Ammon's horn (tissue), 1 donor: ENCODE data around the gene NKX6-1.
A peak's percentile ranks its signal among the peaks of the same experiment; 100 is the strongest.

Experiments used
- DNase-seq: peaks from one replicate; pipeline ENCODE4 v3.0.0-alpha.2; 2016; ENCODE audit warnings: low spot score

The NKX6-1 gene

DNA sequence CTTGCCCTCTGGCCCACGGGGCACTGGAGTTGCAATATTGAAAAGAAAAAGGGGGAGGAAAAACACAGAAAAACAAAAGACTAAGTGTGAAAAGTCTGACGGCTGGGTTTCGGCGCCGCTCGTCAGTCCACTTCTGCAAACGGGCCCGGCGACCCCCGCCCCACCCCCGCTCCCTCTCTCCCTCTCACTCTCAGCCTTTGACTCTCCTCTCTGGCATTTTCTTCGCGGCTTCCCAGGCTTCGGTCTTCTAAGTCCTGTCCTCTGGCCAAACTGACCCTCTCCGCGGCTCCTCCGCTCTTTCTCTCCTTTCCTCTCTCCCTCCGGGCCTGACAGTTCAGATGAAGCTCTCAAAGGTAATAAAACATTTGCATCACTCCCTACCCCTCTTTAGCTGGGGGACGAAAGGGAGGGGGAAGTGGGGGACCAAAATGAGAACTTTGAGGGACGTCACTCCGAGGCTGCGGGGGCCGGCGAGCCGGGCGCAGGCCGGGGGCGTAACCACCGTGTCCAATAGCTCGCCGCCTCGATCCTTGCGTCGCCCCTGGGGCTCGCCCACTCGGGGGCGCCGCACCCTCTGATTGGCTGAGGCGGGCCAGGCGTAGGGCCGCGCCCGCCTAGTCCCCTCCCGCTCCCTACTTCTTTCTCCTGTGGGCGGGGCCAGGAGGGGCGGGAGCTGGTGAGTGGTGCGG lies at the start of gene NKX6-1:
NKX6-1 (minus strand) TSS at position 358 of the 689 bp plus-strand sequence. CDS start 1,064 bp downstream, outside the sequence.
- peak; percentile 59 for DNase-seq

DNA sequence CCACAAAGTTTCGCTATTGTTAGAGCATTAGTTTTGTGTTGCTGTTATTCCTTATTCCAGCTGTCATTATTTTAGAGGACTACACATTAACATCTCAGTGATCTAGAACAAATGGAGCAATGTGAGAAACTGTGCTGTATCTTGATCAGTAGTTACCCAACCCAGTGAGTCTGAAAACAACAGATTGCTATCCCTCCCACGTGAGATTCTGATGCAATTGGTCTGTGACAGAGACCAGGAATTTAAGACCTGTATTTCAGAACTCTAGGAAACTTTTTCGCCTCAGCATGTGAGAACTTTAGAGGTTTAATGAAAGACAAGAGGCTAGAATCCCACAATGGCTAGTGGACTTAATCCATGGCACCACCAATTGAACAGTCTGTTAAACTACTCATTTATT lies 48.1 kb upstream of the NKX6-1 start:
- DNase-seq, result peak; percentile 12

DNA sequence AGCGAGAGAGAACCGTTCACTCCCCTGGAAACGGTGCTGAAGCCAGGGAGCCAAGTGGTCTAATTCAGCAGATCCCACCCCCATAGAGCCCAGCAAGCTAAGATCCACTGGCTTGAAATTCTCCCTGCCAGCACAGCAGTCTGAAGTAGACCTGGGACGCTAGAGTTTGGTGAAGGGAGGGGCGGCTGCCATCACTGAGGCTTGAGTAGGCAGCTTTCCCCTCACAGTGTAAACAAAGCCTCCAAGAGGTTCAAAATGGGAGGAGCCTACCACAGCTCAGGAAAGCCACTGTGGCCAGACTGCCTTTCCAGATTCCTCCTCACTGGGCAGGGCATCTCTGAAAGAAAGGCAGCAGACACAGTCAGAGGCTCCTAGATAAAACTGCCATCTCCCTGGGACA lies 46.0 kb upstream of the NKX6-1 start:
- no peak for DNase-seq

- no peak for DNase-seq
Measured at GRCh38 chr4:84535901-84536300, 36.8 kb upstream of the NKX6-1 start.

DNA sequence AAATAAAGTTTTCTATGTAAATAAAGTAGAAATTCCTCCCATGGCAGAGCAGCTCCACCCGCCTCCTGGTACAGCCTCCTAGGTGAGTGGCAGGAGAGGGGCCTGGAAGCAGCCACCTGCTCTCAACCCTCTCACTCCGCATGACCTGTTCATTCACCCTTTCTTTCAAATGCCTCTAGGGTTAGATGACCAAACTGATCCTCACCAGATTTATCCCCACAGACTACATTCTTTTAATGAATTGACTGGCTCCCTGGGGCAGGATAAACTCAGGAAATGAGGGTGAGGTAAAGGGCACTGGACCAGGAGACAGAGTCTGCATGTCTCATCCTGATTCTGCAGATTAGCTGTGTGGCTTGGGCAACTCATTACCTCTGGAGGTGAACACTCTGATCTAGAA lies 32.6 kb upstream of the NKX6-1 start:
- no peak for DNase-seq

GRCh38 chr4:84530871-84531270 lies 31.8 kb upstream of the NKX6-1 start:
- DNase-seq, result no peak

DNA sequence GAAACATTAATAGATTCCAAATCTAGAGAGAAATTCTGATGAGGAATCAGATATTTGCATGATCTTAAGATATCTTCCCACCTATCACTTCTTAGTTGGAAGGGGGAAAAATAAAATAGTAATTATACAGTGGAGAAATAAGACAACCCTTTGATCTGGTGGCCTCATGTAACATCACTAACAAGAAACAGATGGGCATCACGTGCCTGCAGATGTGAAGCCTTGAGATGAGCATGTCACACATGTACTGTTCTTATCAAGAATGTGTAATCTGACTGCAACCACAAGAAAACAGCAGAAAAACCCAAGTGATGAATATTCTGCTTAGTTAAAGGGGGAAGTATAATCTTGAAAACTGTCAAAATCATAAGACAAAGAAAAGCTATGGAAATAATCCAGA lies 31.4 kb upstream of the NKX6-1 start:
- DNase-seq, result no peak

- peak; percentile 5 for DNase-seq
Measured at GRCh38 chr4:84529169-84529751, 30.2 kb upstream of the NKX6-1 start.

- DNase-seq, result no peak
Measured at GRCh38 chr4:84527391-84527790, 28.3 kb upstream of the NKX6-1 start.

DNA sequence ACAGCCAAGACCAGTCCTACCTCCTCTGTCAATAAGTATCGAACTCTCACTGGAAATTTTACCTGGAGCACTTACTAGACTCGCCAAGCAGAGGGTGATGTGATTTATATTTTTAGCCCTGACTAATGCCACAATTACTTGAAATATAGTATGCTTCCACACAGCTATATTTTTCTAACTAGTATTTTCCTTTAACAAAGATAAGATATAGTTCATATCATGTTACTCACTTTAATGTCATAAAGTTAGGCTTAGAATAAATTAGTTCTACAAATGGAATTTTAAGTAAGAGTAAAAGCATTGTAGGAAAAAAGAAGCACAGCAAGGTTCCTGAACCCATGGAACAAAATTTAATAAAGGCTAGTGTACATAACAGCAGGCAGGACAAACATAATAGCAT lies 16.0 kb upstream of the NKX6-1 start:
- no peak for DNase-seq

DNA sequence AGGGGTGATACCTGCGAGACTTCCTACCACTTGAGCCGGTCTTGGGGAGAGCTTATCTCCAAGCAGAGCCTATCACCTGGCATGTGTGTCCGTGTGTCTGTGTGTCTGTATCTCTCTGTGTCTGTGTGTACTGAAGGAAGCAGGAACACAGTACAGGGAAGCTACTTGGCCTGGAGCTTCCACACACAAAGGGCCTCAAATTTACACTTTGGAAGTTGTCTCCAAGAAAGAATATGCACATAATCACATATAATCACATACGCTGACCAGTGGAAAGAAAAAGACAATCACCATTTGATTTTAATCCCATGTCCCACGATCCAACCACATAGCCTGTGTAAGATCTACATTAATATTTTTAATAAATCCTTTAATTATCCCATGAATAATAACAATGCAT lies 13.2 kb upstream of the NKX6-1 start:
- no peak for DNase-seq

DNA sequence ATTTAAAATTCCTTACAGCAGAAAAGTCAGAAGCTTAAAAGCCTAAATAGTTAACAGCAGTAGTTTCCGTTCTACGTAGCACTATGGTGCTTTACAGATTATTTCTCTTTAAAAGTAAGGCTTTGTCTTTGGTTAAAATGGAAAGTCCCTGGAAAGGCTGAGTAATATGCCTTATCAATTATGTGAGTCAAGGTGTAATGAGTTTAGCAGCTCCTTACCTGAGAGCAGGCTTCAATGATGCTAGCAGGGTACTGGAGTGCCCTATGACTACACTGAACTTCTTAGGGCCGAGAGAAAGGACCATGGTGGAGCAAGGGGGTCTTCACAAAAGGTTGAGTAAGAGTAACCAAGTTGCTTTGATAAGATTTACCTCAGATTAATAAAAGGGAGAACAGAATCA lies 12.6 kb upstream of the NKX6-1 start:
- DNase-seq, result no peak

DNA sequence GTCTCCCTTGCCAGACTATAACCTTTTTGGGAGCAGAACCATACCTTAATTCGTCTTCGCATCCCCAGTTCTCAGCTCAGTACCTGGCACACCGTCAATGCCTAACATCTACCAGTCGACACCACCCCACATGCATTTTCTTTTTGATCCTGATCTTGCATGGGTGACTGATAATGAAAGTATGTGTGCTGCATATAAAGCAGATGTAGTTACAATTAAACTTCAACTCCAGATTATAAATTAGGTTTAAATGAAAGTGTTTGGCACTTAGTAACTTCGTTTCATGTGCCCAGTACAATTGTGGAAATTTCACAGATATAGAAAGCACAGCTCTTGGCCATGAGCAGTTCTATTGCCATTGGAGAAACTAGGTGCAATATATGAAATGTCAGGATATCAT lies 8.8 kb upstream of the NKX6-1 start:
- DNase-seq, result no peak

GRCh38 chr4:84504821-84505220 lies 5.7 kb upstream of the NKX6-1 start:
- no peak for DNase-seq

DNA sequence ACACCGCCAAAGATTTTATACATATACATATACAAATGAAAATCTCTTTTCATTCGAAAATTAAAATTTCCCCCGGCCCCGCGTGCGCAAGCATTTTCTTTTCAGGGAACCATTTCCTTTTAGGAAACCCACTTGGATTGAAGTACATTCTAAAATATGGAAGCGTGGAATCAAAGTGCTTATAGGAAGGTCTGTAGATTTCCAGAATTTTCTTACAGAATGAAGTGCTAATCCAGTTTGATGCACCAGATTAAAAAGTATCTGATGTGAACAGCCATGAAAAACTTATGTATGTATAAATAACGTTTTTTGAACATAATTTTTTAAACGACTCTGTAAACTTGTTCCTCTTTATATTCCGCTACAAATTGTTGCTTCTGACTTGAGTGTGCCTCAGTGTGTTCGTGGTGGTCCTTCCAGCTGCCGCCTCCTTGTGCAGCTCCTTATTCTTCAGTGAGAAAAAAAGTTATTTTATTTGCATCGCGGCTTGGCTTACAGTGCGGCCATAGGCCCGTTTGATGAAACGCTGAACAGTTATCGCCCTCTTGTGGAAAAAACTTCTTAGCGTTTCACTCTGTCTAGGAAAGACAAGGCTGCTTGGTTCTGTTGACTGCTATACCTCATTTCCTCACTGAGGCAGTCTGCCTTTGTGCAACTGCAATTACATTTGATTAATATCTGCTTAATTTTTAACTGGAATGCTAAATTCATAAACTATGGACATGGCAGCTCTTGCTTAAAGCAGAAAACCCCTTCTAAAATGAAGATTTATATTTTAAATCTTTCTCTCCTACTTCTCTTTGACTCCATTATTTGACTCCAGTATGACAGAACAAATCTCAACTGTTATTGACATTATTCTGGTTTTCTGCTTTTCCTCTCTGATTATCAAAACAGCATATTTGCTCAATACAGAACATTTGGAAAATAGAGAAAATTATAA lies 4.7 kb upstream of the NKX6-1 start:
- peak; percentile 86 for DNase-seq

DNA sequence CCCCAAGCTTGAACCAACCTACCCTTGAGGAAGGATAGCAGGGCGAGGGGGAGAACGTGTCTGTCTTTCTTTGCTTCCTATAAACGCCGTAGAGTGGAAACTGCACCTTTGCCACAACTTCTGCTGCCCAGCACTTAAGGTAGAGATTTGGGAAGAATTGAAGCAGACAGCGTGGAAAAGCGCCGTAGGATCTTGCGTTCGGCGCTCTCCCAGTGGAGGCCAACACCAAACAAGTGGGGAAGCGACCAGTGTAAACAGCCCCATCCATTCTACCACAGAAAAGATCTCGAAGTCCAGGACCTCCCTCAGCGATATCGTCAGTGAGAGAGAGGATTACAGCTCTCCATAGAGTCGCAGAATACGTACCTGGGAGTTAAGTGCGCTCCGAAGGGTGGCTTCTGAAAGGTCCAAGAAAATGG lies 3.9 kb upstream of the NKX6-1 start:
- DNase-seq, result no peak

DNA sequence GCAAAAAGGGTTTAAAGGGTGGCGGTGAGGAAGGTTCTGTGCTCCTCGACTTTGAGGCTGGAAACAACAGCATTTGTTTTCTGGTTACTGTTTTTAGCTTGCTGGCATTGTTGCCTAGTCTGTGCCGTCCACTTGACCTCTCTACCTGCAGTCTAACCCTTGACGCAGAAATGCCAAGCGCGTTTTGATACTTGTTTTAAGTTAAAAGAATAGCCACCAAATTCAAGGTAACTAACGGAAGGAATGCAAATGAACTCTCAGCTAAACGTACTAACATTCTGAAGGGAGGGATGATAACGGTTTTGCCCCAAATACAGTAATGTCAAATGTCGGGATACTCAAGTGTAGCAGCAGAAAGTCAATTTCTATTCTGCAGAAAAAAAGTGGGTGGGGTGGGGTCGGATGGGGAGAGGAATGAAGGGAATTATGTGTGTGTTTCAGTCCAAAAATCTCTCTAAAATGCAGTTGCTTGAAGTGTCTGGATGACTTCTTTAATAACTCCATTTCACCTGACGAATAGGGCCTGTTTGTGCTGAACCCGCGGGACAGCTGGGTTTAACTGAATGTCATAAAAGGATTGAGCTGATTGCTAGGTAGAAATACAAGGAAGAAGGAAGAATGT lies 3.4 kb upstream of the NKX6-1 start:
- no peak for DNase-seq

GRCh38 chr4:84501721-84502267 lies 2.7 kb upstream of the NKX6-1 start:
- no peak for DNase-seq

- no peak for DNase-seq
Measured at GRCh38 chr4:84501202-84501503, 2.1 kb upstream of the NKX6-1 start.

DNA sequence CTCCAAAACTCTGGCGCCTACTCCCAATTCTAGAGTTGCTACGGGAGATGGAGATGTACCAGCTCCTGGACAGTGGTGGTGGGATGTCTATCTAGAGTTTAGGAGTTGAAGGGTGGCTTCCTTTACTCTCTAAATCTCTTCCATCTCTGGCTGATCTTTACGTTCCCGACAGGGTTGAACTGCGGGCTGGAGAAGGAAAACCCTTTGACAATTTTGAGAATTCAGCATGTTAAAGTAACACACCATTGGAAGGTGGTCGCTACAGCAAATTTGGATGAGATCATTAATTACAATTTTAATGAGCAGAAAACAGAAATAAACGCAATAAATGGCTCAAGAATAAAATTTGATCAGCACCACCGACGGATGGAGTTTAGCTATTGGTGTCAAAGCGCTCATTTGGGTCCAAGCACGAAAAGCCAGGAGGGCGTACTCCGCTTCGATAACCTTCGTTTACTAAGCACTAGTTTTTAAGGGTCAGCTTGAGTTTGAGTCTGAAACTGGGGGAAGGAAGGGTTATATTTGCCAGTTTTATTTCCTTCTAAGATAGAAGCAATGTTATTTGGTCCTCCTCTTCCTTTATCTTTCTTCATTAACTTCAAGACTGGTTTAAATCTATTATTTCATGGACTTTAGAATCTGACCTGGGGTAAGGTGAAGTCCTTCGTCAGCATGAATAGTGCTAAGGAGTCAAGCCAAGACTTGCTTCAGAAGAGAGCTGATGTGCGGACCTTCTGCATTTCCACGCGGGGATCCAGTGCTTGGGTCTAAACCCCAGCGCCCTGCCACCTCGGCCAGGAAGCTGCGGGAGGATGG lies 1.5 kb upstream of the NKX6-1 start:
- no peak for DNase-seq

- no peak for DNase-seq
Measured at GRCh38 chr4:84499624-84499982, 511 bp upstream of the NKX6-1 start.
